ENCODE measurements around the gene BABAM2. TPM values are rescaled to one million over a fixed set of nuclear protein-coding genes. Genes with fewer than 3 reads are reported as not detected.

BABAM2 gene
- total RNA-seq, 2 experiments from 2014 or later = 45.2 to 53.2 TPM

DNA sequence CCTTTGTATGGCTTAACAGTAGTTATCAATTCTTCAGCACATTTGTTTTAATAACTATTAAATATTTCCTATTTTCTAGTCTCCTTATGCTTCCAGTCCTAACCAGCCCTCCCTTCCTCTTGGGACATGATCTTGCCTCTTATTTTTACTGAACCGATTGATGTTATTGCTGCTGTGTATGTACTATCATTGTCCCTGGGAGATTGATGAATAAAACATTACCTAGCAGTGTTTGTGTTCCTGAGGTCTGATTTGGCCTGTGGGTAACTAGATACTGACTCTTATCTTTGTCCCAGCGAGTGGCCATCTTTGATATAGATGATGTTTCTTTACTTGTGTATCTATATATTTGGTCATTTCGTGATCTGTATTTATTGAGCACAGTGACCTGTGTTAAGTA, 192.9 kb downstream of the BABAM2 start:
- DNase-seq = no peak
- Mint-ChIP-seq H3K4me3 (no peak overlapping the region), H3K4me1 (peaks cover 22% of the 10 kb centered on the region), H3K27me3 (no peaks in the 10 kb centered on the region), H3K36me3 (peaks cover 2% of the 10 kb centered on the region), H3K9me3 (no peaks in the 10 kb centered on the region), H3K27ac (no peak overlapping the region)

DNA sequence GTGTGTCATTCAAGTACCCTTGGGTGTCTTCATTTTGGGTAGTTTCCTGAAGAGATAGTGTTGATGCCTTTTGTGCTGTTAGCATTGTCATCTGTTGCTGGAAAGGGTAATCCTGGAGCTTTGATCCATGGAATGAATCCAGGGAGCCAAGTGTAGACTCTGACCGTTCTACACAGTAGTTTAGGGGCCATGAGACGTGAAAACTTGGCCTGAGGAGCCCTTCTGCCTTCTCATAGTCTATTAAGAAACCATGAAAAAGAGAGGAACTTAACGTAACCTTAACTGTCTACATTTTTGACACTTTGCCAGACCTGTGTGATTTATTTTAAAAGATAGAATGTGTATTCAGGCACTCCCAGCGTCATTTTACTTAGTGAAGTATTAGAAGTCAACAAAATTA, 194.0 kb downstream of the BABAM2 start:
- no peak overlapping the region for H3K27ac Mint-ChIP-seq
- H3K36me3 Mint-ChIP-seq = peaks cover 2% of the 10 kb centered on the region
- peaks cover 22% of the 10 kb centered on the region for H3K4me1 Mint-ChIP-seq
- H3K9me3 Mint-ChIP-seq = no peaks in the 10 kb centered on the region
- no peak overlapping the region for H3K4me3 Mint-ChIP-seq
- no peaks in the 10 kb centered on the region for H3K27me3 Mint-ChIP-seq
- DNase-seq = no peak

DNA sequence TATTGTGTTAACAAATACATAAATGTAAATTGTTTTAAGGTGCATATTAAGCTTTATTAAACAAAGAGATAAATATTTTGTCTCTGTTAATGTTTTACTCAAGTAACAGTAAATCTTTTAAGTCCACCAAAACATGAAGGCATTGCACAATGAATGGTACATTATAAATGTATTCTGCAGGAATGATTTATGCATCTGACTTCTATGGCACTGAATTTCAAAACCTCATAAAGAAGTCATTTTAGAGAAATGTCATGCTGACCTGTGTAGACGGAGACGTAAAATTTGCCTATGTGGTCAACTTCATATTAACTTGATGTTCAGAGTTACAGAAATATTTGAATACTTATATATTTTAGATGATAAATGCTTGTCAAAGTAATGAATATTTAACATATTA, 194.7 kb downstream of the BABAM2 start:
- Mint-ChIP-seq H3K9me3 (no peaks in the 10 kb centered on the region), H3K36me3 (peaks cover 2% of the 10 kb centered on the region), H3K4me3 (no peak overlapping the region), H3K27me3 (no peaks in the 10 kb centered on the region), H3K4me1 (peaks cover 21% of the 10 kb centered on the region), H3K27ac (no peak overlapping the region)
- no peak for DNase-seq

DNA sequence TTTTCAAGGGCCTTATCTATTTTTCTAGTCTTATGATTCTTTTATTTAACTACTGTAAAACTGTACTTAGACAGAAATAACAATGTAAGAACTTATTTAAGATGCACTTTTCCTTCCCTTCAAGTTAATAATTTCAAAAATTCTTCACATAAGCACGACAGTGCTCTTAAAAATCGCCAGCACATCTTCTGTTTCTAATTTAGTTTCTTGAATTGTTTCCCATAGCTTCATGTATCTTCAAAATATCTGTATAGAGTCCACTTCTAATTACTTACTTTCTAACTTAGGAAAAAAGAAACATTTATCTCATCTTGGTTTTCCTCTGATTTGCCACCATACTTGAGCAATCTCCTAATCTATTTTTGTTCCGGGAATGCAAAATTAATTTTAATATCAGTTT, 196.1 kb downstream of the BABAM2 start:
- DNase-seq = no peak
- Mint-ChIP-seq H3K9me3 (no peaks in the 10 kb centered on the region), H3K4me3 (no peak overlapping the region)

DNA sequence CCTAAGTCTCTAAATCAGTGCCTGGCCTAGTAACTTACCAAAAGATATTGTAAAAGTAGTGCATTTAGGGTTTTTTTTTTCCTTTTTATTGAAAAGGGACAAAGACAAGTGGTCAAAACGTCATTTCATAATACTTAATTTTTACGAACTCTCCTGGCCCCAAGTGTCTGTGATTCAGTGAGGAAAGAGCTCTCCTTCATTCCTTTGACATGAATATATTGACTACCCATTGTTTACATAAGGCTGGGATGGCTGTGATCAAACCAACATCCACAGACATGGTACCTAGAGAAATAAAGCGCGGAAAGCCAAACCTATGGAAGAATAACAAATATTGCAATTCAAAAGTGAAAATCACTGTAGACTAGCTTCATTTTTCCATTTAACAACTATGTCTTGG, 198.4 kb downstream of the BABAM2 start:
- Mint-ChIP-seq H3K4me3 (no peak overlapping the region), H3K36me3 (no peaks in the 10 kb centered on the region), H3K4me1 (no peaks in the 10 kb centered on the region), H3K27me3 (no peaks in the 10 kb centered on the region), H3K9me3 (no peaks in the 10 kb centered on the region), H3K27ac (no peak overlapping the region)
- no peak for DNase-seq

More for the DNA sequence above, 196.1 kb downstream of the BABAM2 start:
- peaks cover 7% of the 10 kb centered on the region for H3K4me1 Mint-ChIP-seq
- no peaks in the 10 kb centered on the region for H3K36me3 Mint-ChIP-seq
- H3K27me3 Mint-ChIP-seq = no peaks in the 10 kb centered on the region
- H3K27ac Mint-ChIP-seq = no peak overlapping the region

DNA sequence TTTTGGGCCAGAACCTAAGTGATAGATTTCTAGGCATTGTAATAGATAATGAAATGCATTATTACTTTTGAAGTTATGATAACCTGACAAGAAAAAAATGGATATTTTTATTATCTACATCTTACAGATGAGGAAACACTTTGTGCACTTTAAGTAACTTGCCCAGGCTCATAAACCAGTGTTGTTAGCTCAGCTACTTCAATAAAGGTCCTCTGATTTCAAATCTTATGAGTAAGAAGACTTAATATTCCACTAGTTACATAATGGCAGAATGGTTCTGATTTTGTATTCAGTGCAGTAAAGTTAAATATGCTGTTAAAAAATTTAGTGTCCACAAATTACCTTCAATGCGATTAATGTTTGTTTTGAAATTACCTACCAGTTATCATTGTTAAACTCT, 199.0 kb downstream of the BABAM2 start:
- Mint-ChIP-seq H3K27me3 (no peaks in the 10 kb centered on the region), H3K9me3 (no peaks in the 10 kb centered on the region), H3K4me1 (no peaks in the 10 kb centered on the region), H3K27ac (no peak overlapping the region), H3K4me3 (no peak overlapping the region), H3K36me3 (no peaks in the 10 kb centered on the region)
- DNase-seq = no peak

DNA sequence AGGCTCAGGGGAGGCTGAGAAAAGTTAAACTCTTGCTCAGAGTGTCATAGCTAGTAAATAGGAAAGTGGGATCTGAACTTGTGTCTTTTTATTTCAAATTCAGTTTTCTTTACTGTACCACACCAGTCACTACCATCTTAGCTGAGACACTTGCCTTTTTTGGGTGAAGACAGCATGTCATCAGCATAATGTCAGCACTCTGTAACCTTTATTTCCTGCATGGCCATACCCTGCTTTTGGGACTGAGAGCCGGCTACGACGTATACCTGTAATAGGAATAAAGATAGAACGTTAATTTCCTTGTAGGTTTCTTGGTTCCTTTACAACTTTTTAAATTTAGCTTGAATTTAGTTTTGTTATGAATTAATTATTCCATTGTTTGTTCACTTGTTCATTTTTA, 202.8 kb downstream of the BABAM2 start:
- Mint-ChIP-seq H3K4me3 (no peak overlapping the region), H3K4me1 (no peaks in the 10 kb centered on the region), H3K36me3 (no peaks in the 10 kb centered on the region), H3K27ac (no peak overlapping the region), H3K27me3 (no peaks in the 10 kb centered on the region), H3K9me3 (no peaks in the 10 kb centered on the region)
- no peak for DNase-seq

DNA sequence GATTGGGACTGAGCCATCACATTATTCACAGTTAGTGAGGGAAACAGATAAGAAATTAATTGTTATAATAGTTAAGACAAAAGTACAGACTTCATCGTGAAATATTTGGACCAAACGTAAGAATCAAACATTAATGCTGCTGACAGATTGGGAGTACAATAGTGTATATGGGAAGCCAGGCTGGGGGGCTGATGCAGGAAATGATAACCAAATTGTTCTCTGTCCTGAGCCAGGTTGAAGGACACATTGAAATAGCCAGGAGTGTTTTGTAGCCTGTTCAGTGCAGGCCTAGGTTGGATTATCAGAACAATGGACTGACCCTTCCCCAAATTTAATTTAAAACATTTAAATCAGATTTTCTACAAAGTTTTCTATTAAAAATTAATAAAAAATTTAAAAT, 203.2 kb downstream of the BABAM2 start:
- H3K27ac Mint-ChIP-seq = no peak overlapping the region
- H3K9me3 Mint-ChIP-seq = no peaks in the 10 kb centered on the region
- H3K27me3 Mint-ChIP-seq = no peaks in the 10 kb centered on the region
- no peak for DNase-seq
- no peaks in the 10 kb centered on the region for H3K4me1 Mint-ChIP-seq
- H3K36me3 Mint-ChIP-seq = no peaks in the 10 kb centered on the region
- H3K4me3 Mint-ChIP-seq = no peak overlapping the region

DNA sequence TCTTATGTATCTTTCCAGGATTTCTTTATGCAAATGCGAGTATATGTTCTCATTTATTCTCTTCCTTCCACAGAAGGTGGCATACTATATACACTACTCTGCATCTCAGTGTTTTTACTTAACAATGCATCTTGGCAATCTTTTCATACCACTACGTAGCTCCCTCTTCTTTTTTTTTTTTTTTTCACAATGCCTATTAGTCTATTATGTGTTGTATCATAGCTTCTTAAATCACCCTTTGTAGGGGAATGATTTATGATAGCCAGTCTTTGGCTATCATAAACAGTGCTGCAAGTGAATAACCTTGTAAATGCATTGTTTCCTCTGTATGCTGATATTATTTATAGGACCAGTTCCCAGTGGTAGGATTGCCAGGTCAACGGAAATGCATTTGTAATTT, 204.2 kb downstream of the BABAM2 start:
- DNase-seq = no peak
- H3K27me3 Mint-ChIP-seq = no peaks in the 10 kb centered on the region
- H3K4me3 Mint-ChIP-seq = no peak overlapping the region
- H3K27ac Mint-ChIP-seq = no peak overlapping the region
- H3K9me3 Mint-ChIP-seq = no peaks in the 10 kb centered on the region
- no peaks in the 10 kb centered on the region for H3K36me3 Mint-ChIP-seq
- no peaks in the 10 kb centered on the region for H3K4me1 Mint-ChIP-seq

DNA sequence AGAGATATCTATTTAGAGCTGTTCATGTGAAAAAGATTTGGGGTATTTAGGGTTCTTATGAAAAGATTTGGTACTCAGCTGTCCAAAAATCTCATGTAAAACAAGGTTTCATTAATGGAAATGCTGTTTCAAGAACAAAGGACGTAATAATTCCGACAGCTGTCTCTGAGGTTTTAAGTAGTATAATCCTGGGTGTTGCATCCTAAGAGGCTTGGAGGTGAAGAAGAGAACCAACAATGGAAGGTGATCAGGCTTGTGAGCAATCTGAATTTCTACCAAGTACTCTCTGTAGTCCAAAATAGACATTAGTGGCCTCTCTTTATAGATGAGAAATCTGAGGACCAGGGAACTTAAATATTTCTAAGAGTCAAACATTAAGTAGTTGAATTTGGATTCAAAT, 205.1 kb downstream of the BABAM2 start:
- no peaks in the 10 kb centered on the region for H3K9me3 Mint-ChIP-seq
- H3K27me3 Mint-ChIP-seq = no peaks in the 10 kb centered on the region
- no peaks in the 10 kb centered on the region for H3K4me1 Mint-ChIP-seq
- no peak overlapping the region for H3K27ac Mint-ChIP-seq
- DNase-seq = no peak
- no peaks in the 10 kb centered on the region for H3K36me3 Mint-ChIP-seq
- H3K4me3 Mint-ChIP-seq = no peak overlapping the region

DNA sequence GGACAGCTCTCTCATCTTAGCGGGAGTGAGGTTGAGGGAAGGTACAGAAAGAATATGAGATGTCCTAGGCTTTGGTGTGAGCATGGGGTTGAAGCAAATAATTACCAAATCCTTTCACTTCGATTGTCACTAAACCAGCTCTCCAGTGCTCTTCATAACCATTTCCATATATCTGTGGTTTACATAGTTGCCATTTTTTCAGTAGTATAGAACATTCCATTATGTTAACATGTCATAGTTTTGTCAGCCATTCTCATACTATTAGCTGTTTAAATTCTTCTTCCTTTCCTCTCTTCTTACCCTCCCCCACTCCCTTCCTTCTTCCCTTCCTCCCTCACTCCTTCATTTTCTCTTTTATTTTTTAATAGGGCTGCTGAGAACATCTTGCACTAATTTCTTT, 205.9 kb downstream of the BABAM2 start:
- Mint-ChIP-seq H3K27me3 (no peaks in the 10 kb centered on the region), H3K4me3 (no peak overlapping the region), H3K9me3 (no peaks in the 10 kb centered on the region), H3K27ac (no peak overlapping the region), H3K4me1 (no peaks in the 10 kb centered on the region), H3K36me3 (no peaks in the 10 kb centered on the region)
- DNase-seq = no peak

DNA sequence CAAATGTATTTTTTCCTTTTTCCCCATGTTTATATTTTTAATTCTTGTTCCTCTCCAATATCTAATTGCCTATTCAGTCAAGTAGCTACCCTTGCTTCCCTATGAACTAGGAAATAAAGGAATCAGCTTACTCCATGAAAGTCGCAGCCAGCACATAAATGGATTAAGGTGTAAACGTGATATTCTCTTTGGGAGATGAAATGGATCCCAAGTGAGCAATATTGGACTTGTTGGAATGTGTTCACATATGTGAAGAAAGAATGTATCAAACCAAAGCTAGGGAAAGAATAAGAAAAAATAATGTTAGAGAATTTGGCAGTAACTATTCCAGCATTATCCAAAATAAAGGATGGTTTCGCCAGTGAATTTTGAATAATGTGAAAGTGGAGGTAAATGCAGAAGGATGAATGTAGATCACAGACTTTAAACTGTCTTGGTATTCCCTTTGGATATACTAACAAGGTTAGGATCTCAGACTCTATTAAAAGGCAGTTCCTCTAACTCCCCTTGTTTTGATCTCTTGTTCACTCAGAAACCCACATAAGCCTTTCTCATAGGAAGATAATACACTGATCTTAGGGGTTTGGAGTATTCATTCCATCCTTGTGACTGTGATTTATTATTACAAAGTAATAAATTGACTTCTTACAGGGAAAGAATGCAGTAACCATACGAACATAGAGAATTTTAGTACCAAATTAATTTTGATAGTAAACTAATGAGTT, 208.1 kb downstream of the BABAM2 start:
- Mint-ChIP-seq H3K27me3 (no peaks in the 10 kb centered on the region), H3K27ac (no peak overlapping the region), H3K4me1 (peaks cover 2% of the 10 kb centered on the region), H3K9me3 (no peaks in the 10 kb centered on the region), H3K4me3 (no peak overlapping the region), H3K36me3 (peaks cover 2% of the 10 kb centered on the region)
- DNase-seq = no peak

DNA sequence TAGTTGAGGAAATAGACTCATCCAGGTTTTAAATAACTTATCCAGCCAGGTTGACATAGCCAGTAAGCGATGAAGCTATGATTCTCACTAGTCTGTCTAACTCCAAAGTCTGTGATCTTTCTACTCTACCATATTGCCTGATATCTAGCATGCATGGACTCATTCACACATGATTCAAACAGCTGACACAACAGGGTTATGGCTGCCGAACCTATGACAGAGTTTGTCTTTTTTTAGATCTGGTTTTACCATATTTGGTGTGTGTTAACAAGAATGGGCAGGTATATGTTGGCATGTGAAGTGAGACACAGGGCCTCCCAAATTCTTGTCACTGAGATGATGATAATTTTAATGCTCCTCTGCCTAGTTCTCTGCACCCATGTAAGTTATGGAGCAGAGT, 210.6 kb downstream of the BABAM2 start:
- H3K4me3 Mint-ChIP-seq = no peak overlapping the region
- no peak for DNase-seq

DNA sequence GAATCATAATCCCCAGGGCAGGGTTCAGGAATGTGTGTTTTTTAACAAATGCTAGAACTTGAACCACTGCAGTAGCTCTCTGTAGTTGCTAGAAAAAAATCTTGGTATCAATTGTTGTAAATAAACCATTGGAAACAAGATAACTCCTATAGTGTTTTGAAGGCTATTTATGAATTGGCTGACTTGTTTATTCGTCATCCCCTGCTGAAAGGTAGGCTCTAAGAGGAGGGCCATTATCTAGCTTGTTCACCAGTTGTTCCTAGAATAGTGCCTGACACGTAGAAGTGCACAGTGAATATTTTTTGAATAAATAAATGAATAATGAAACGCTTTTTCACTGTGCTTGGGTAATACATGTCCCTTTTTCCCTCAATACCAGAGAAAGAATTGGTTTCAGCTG, 211.4 kb downstream of the BABAM2 start:
- Mint-ChIP-seq H3K4me1 (peaks cover 2% of the 10 kb centered on the region), H3K36me3 (peaks cover 2% of the 10 kb centered on the region), H3K27ac (no peak overlapping the region), H3K27me3 (no peaks in the 10 kb centered on the region), H3K4me3 (no peak overlapping the region), H3K9me3 (no peaks in the 10 kb centered on the region)
- no peak for DNase-seq

More for the DNA sequence above, 210.6 kb downstream of the BABAM2 start:
- Mint-ChIP-seq H3K36me3 (peaks cover 2% of the 10 kb centered on the region), H3K27me3 (no peaks in the 10 kb centered on the region), H3K27ac (no peak overlapping the region), H3K9me3 (no peaks in the 10 kb centered on the region), H3K4me1 (peaks cover 2% of the 10 kb centered on the region)

DNA sequence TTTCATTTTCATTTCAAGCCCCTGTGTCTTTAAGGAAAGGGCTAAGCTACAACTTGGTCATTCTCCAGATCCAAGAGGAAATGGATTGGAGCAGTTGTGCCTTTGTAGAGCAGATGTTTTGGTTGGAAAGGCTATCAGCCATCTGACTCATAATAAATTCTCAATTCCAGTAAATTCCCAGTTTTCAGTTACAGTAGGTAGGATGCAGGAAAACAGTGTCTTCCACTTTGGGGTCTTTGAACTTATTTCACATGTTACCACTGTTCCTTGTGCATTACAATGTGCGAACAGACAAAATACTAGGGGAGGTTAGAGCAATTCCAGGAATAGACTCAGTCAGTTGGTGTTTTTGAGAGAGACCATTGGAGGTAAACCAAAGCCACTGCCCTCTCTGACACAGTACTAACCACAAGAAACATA, 211.9 kb downstream of the BABAM2 start:
- no peak overlapping the region for H3K27ac Mint-ChIP-seq
- H3K27me3 Mint-ChIP-seq = no peaks in the 10 kb centered on the region
- no peak for DNase-seq
- H3K36me3 Mint-ChIP-seq = peaks cover 2% of the 10 kb centered on the region
- H3K9me3 Mint-ChIP-seq = no peaks in the 10 kb centered on the region
- peaks cover 2% of the 10 kb centered on the region for H3K4me1 Mint-ChIP-seq
- H3K4me3 Mint-ChIP-seq = no peak overlapping the region

DNA sequence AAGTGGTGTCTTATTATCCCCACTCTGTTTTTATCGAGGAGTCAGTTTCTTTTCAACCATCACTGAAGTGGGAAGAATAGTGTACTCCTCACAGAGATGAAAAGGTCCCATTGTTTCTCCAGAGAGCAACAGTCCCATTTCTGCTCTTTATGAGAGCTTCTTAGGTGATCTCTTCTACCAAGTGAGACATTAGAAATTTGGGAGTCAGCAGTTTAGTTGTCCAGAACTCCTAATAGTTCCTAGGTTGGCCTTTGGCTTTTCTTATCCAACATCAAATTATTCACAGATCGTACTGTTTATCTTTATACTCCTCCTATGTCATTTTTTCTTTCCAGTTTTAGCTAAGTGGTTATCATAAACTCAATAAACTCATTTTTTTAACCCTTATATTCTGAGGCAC, 213.1 kb downstream of the BABAM2 start:
- H3K4me1 Mint-ChIP-seq = peaks cover 2% of the 10 kb centered on the region
- no peak overlapping the region for H3K27ac Mint-ChIP-seq
- H3K4me3 Mint-ChIP-seq = no peak overlapping the region
- no peak for DNase-seq
- H3K36me3 Mint-ChIP-seq = peaks cover 2% of the 10 kb centered on the region
- no peaks in the 10 kb centered on the region for H3K9me3 Mint-ChIP-seq
- no peaks in the 10 kb centered on the region for H3K27me3 Mint-ChIP-seq

Measured in activated naive CD8-positive, alpha-beta T cell treated with anti-CD3 and anti-CD28 coated beads for 36 hours (primary cell).